H54 (cell line): Measurements from ENCODE around the gene CD55.

Experiments used
- DNase-seq: peaks from one replicate; pipeline ENCODE4 v3.0.0; 2011; ENCODE audit warnings: low spot score, mixed read lengths; ENCODE audit not compliant: insufficient read length
- FAIRE-seq: peaks from 3 replicates; lab custom pipeline; 2011; peaks lifted over from hg19 to GRCh38; lab: Jason Lieb, UNC
- POLR2A ChIP-seq: IDR thresholded peaks from 2 replicates; pipeline ENCODE4 v1.6.1; 2011; ENCODE audit warnings: low read depth, mild to moderate bottlenecking, low read length

Gene CD55

GRCh38 chr1:207298186-207298585, 23.3 kb upstream of the CD55 start:
- DNase-seq (no peak), FAIRE-seq (no peak)
- no peak for TF ChIP-seq POLR2A

- no peak for DNase-seq
- no peak for TF ChIP-seq POLR2A
- FAIRE-seq = peak; percentile 6
Measured at GRCh38 chr1:207298636-207299398, 22.7 kb upstream of the CD55 start.

GRCh38 chr1:207300970-207301369, 20.5 kb upstream of the CD55 start:
- DNase-seq (no peak), FAIRE-seq (no peak)
- TF ChIP-seq POLR2A = no peak

GRCh38 chr1:207302618-207303393, 18.7 kb upstream of the CD55 start:
- DNase-seq (no peak), FAIRE-seq (no peak)
- no peak for TF ChIP-seq POLR2A

DNA sequence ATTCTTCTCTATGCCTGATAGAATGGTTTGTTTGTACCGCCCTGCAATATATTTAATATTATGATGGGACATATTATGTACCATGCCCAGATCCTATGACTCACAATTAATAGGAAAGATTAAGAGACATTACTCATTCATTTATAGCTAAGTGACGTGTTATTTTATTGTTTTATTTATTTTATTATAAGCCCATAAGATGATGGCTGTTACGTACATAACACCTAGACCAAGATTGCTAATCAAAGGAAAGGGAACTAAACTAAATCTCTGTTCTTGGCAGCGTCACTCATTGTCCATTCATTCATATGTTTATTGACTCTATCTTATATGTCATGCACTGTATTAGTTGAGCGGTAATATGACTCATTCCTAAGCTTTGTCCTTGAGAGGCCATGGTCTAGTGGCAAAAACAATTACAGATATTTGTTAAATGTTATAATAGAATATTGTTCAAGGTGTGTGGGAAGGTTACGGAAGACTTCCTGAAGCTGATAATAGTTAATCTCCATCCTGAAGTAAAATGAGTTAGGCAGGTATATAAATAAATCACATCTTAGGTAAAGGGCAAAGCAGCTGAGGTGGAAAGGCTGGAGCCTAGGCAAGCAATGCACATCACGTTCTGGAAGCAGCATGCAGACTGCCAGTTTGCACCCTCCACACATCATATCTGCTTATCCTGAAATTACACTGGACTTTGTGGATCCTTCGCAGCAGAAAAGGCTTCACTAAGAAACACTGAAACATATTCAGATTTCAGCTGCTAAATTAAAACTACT, 16.6 kb upstream of the CD55 start:
- TF ChIP-seq POLR2A = no peak
- FAIRE-seq (no peak), DNase-seq (no peak)

- no peak for DNase-seq
- no peak for FAIRE-seq
- no peak for TF ChIP-seq POLR2A
Measured at GRCh38 chr1:207305489-207305873, 16.0 kb upstream of the CD55 start.

DNA sequence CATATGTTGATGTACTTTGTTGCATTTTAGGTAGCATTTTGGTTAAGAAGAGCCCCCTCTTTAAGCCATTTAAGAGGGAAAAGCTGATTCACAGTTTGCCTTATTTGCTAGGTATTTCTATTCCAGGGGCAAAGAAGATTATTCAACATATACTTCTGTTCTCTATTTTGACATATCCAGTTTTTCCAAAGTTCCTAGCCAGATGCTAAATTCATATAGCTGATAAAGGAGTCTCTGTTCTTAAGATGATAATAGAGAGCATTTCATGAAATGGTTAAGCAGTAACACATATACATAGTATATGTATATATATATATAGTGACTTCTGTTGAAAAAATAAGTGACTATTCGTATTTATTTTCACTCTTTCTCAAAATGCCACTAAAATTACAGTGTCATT, 15.5 kb upstream of the CD55 start:
- no peak for FAIRE-seq
- no peak for DNase-seq
- no peak for TF ChIP-seq POLR2A

DNA sequence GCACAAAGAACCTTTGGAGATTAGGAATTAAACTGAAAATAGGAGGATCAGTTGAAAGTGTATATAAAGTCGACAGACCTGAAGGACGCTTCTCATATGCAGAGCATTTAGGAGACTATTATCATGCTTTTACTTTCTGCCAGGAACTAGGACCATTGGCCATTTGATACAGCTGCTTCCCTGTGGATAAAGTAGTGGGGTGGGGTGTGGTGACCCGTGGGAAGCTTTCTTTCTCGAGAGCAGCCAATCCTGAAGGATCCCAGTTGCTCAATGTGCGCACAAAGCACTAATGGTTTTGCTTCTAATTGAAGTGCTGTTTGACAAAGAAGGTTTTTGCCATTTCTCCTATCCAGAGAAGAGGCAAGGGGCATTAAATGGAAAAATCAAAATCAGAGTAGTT, 14.9 kb upstream of the CD55 start:
- DNase-seq (no peak), FAIRE-seq (no peak)
- no peak for TF ChIP-seq POLR2A

- DNase-seq = no peak
- TF ChIP-seq POLR2A = no peak
- FAIRE-seq = peak; percentile 20
Measured at GRCh38 chr1:207308451-207309190, 12.9 kb upstream of the CD55 start.

- DNase-seq (peak; percentile 54), FAIRE-seq (peak; percentile 100)
- TF ChIP-seq POLR2A = no peak
Measured at GRCh38 chr1:207309745-207310273, 11.7 kb upstream of the CD55 start.

GRCh38 chr1:207311888-207312603, 9.4 kb upstream of the CD55 start:
- no peak for DNase-seq
- no peak for FAIRE-seq
- TF ChIP-seq POLR2A = no peak

- DNase-seq = no peak
- no peak for FAIRE-seq
- TF ChIP-seq POLR2A = no peak
Measured at GRCh38 chr1:207312604-207312920, 8.9 kb upstream of the CD55 start.

DNA sequence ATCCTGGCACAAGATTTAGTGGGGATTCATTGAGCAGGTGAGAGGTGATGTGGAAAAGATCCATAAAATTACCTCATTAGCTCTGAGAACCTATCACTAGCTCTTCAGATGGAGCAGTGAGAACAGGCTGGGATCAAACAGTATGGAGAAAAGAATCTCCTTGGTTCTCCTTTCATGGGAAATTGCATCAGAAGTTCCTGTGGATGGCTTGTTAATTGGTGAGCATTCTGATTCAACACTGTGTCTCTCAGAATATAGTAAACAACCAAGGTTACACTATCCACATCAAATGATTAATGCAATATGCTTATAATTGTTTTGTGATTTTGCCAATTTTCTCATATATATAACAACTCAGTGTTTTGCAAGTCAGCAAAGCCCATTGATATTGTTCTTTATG, 8.3 kb upstream of the CD55 start:
- no peak for DNase-seq
- TF ChIP-seq POLR2A = no peak
- FAIRE-seq = no peak

GRCh38 chr1:207314816-207315215, 6.7 kb upstream of the CD55 start:
- DNase-seq (no peak), FAIRE-seq (no peak)
- TF ChIP-seq POLR2A = no peak
